ENCODE data around the gene COMTD1. TPM values are rescaled to one million over a fixed set of nuclear protein-coding genes. Genes with fewer than 3 reads are reported as not detected.

Gene COMTD1
- total and polyA plus RNA-seq, 10 of the 15 experiments (the other 5 are each of a cell fraction or from before 2014, with no cell fraction given) = 0.39 to 64.3 (median 26.0) TPM

DNA sequence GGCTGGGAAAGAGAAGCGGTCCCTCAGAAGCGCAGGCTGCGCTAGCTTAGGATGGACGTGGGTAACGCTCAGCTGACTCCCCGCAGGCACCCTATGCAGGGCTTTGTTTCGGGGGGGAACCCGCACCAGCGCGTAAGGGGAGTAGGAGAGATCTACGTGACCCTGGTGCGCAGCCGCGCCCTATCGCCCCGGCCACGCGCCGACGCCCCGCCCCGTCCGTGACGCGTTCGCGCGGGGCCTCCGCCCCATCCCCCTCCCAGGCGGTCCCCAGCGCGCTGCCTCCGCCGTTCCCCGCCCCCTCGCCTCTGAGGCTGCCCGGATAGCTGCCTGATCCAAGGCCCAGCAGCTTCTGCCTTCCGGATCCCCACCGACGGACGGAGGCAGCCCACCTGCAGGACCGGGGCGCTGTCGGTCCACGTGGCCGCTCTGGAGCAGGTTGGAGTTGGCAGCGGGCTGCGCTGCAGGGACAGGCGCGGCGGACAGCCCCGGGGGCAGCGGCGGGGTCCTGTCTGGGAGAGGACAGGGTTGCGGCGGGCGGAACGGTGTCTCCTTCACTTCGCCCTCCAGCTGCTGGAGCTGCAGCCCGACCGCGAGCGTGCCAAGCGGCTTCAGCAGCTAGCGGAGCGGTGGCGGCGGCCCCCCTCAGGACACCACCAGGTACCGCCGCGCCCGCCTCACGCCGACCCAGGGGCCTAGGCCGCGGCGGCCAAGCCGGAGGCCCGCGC is 25.3 kb downstream of the COMTD1 start, which contains the start of gene VDAC2:
TSS of gene VDAC2 (plus strand) at position 515 of the 725 bp plus-strand sequence. CDS start 363 bp downstream, outside the sequence.
- intact Hi-C loops (cut with micrococcal nuclease; ENCODE audit: unreplicated experiment) = loop anchor here (2.0 kb wide), 1 partner anchor 20 kb away; no protein-coding TSS in a partner anchor
- POLR2A ChIA-PET = interaction anchor here (0.5 to 3.0 kb wide), 16 partner anchors 11 to 1190 kb away, joined by 3 to 26 read pairs (median 4); partner anchors contain the start of genes COMTD1 and SAMD8
- TF ChIP-seq, protein P1, sequence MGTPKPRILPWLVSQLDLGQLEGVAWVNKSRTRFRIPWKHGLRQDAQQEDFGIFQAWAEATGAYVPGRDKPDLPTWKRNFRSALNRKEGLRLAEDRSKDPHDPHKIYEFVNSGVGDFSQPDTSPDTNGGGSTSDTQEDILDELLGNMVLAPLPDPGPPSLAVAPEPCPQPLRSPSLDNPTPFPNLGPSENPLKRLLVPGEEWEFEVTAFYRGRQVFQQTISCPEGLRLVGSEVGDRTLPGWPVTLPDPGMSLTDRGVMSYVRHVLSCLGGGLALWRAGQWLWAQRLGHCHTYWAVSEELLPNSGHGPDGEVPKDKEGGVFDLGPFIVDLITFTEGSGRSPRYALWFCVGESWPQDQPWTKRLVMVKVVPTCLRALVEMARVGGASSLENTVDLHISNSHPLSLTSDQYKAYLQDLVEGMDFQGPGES (IDR thresholded peaks at IDR 0.05) = peak; percentile 58; the same call in 1 of the 2 replicates
- TF ChIP-seq, protein P2, sequence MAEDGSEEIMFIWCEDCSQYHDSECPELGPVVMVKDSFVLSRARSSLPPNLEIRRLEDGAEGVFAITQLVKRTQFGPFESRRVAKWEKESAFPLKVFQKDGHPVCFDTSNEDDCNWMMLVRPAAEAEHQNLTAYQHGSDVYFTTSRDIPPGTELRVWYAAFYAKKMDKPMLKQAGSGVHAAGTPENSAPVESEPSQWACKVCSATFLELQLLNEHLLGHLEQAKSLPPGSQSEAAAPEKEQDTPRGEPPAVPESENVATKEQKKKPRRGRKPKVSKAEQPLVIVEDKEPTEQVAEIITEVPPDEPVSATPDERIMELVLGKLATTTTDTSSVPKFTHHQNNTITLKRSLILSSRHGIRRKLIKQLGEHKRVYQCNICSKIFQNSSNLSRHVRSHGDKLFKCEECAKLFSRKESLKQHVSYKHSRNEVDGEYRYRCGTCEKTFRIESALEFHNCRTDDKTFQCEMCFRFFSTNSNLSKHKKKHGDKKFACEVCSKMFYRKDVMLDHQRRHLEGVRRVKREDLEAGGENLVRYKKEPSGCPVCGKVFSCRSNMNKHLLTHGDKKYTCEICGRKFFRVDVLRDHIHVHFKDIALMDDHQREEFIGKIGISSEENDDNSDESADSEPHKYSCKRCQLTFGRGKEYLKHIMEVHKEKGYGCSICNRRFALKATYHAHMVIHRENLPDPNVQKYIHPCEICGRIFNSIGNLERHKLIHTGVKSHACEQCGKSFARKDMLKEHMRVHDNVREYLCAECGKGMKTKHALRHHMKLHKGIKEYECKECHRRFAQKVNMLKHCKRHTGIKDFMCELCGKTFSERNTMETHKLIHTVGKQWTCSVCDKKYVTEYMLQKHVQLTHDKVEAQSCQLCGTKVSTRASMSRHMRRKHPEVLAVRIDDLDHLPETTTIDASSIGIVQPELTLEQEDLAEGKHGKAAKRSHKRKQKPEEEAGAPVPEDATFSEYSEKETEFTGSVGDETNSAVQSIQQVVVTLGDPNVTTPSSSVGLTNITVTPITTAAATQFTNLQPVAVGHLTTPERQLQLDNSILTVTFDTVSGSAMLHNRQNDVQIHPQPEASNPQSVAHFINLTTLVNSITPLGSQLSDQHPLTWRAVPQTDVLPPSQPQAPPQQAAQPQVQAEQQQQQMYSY (CRISPR knock-in tag; IDR thresholded peaks at IDR 0.05) = no peak
- TF ChIP-seq SIX5 (IDR thresholded peaks at IDR 0.05; ENCODE audit: low read depth, low read length, severe bottlenecking) = no peak
- no peak for TF ChIP-seq FOS (IDR thresholded peaks at IDR 0.05; ENCODE audit: borderline replicate concordance, extremely low read depth, insufficient read length)
- TF ChIP-seq, protein P3, sequence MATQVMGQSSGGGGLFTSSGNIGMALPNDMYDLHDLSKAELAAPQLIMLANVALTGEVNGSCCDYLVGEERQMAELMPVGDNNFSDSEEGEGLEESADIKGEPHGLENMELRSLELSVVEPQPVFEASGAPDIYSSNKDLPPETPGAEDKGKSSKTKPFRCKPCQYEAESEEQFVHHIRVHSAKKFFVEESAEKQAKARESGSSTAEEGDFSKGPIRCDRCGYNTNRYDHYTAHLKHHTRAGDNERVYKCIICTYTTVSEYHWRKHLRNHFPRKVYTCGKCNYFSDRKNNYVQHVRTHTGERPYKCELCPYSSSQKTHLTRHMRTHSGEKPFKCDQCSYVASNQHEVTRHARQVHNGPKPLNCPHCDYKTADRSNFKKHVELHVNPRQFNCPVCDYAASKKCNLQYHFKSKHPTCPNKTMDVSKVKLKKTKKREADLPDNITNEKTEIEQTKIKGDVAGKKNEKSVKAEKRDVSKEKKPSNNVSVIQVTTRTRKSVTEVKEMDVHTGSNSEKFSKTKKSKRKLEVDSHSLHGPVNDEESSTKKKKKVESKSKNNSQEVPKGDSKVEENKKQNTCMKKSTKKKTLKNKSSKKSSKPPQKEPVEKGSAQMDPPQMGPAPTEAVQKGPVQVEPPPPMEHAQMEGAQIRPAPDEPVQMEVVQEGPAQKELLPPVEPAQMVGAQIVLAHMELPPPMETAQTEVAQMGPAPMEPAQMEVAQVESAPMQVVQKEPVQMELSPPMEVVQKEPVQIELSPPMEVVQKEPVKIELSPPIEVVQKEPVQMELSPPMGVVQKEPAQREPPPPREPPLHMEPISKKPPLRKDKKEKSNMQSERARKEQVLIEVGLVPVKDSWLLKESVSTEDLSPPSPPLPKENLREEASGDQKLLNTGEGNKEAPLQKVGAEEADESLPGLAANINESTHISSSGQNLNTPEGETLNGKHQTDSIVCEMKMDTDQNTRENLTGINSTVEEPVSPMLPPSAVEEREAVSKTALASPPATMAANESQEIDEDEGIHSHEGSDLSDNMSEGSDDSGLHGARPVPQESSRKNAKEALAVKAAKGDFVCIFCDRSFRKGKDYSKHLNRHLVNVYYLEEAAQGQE (IDR thresholded peaks at IDR 0.05; ENCODE audit: low read depth, low read length) = no peak
- 0 out of 2 replicates have a peak, but pooled peaks have one; percentile 5 for TF ChIP-seq ZSCAN29 (IDR thresholded peaks at IDR 0.05)
- TF ChIP-seq LARP7 (IDR thresholded peaks at IDR 0.05) = peak; percentile 98
- TF ChIP-seq POU2F2 (IDR thresholded peaks at IDR 0.05; ENCODE audit: borderline replicate concordance, low read depth, low read length) = peak; percentile 62; the same call in 1 of the 3 replicates
- TF ChIP-seq RFX5 (IDR thresholded peaks at IDR 0.05; ENCODE audit: low read depth, low read length) = no peak
- no peak for TF ChIP-seq MTA3 (IDR thresholded peaks at IDR 0.05; ENCODE audit: borderline replicate concordance, low read length)
- TF ChIP-seq TBL1XR1 (IDR thresholded peaks at IDR 0.05; ENCODE audit: low read depth, low read length) = no peak
- TF ChIP-seq PML (IDR thresholded peaks at IDR 0.05; ENCODE audit: low read length) = peak; percentile 86; the same call in 1 of the 2 replicates
- no peak for TF ChIP-seq CHD4 (IDR thresholded peaks at IDR 0.05)
- no peak for TF ChIP-seq JUND (IDR thresholded peaks at IDR 0.05; ENCODE audit: low read depth, low read length)

More for the DNA sequence above, 25.3 kb downstream of the COMTD1 start, which contains the start of gene VDAC2:
- BruUV-seq (replicated peaks) = no TSS peak
- DNase-seq (ENCODE audit: low read depth, low spot score) (peak; percentile 75), ATAC-seq (peak; percentile 91), FAIRE-seq (no peak)
- CTCF ChIA-PET = interaction anchor here (0.6 to 4.3 kb wide), 13 partner anchors 12 to 967 kb away, joined by 3 to 41 read pairs (median 4); partner anchors contain the start of gene COMTD1
- SMC1A ChIA-PET (ENCODE audit: uncharacterized antibody, unreplicated experiment) = interaction anchor here (0.8 to 2.9 kb wide), 12 partner anchors 10 to 87 kb away, joined by 3 to 18 read pairs (median 3); partner anchors contain the start of gene COMTD1
- in situ Hi-C loops (cut with MboI) = no loop called here
- peak within 1 kb of the TSS; percentile 95 for H2AFZ ChIP-seq (ENCODE audit: control insufficient read depth, low read depth, low read length)
- H3K27ac ChIP-seq (ENCODE audit: control insufficient read depth, insufficient read depth) = peak within 1 kb of the TSS; percentile 98
- H4K20me1 ChIP-seq (ENCODE audit: control insufficient read depth, insufficient read depth) = no peaks in the 10 kb centered on the region
- WGBS (ENCODE audit: insufficient coverage, insufficient replicate concordance, low lambda C conversion rate, missing lambda C conversion rate) = under 1% methylated on average over 40 of the region's 80 CpGs
- H3K36me3 ChIP-seq (ENCODE audit: control insufficient read depth in 2 of 2, insufficient read depth in 2 of 2, low read length in 1 of 2) = peaks cover 0 to 13% of the 10 kb centered on the region in 2 experiments; a peak in 3 of 4 replicates
- peak within 1 kb of the TSS; percentile 92 for H3K4me2 ChIP-seq (ENCODE audit: control insufficient read depth, insufficient read depth)
- H3K9ac ChIP-seq (ENCODE audit: control insufficient read depth, insufficient read depth, low read length) = peak within 1 kb of the TSS; percentile 98
- peaks cover 41% of the 10 kb centered on the region for H3K79me2 ChIP-seq (ENCODE audit: control insufficient read depth, insufficient read depth, low read length)
- H3K4me1 ChIP-seq (ENCODE audit: control insufficient read depth, insufficient read depth, low read length) = 0 out of 2 replicates have a peak, but pooled peaks cover 4% of the 10 kb centered on the region
- H3K27me3 ChIP-seq (replicated peaks in 1 of 2; ENCODE audit: control insufficient read depth in 2 of 2, insufficient read depth in 2 of 2, low read length in 1 of 2) = no peaks in the 10 kb centered on the region
- RAD21 ChIA-PET (ENCODE audit: unreplicated experiment) = interaction anchor here (0.6 to 3.3 kb wide), 9 partner anchors 11 to 82 kb away, joined by 3 to 14 read pairs (median 4); partner anchors contain the start of gene COMTD1
- no peaks in the 10 kb centered on the region for H3K9me3 ChIP-seq (replicated peaks; ENCODE audit: control insufficient read depth, insufficient read depth, low read length)
- H3K4me3 ChIP-seq = peak within 1 kb of the TSS; percentile 91

Data from GM12878 (cell line).